Measurements from ENCODE around the gene C16orf78.

DNA sequence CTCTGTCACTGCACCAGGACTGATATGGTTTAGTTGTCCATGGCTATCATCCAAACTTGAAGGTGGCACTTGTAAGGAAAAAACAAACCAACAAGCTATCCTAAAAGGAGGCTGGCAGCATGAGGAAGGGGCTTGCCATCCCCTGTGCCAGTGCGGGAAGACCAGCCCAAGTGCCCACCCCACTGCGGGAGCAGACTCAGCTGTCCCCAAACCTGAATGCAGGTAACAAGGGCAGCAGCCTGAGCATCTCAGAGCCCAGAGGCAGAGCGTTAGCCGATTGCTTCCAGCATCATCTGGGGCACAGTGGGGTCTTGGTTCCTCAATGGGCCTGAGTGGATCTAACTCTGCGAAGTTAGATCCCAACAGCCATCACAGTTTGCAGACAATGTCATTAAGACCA, 29.2 kb upstream of the C16orf78 start:
- TF ChIP-seq POLR2A (IDR thresholded peaks at IDR 0.05; ENCODE audit: control extremely low read depth in 1 of 2, low read depth in 2 of 2, low read length in 2 of 2), result no peak
- TF ChIP-seq, protein P1, sequence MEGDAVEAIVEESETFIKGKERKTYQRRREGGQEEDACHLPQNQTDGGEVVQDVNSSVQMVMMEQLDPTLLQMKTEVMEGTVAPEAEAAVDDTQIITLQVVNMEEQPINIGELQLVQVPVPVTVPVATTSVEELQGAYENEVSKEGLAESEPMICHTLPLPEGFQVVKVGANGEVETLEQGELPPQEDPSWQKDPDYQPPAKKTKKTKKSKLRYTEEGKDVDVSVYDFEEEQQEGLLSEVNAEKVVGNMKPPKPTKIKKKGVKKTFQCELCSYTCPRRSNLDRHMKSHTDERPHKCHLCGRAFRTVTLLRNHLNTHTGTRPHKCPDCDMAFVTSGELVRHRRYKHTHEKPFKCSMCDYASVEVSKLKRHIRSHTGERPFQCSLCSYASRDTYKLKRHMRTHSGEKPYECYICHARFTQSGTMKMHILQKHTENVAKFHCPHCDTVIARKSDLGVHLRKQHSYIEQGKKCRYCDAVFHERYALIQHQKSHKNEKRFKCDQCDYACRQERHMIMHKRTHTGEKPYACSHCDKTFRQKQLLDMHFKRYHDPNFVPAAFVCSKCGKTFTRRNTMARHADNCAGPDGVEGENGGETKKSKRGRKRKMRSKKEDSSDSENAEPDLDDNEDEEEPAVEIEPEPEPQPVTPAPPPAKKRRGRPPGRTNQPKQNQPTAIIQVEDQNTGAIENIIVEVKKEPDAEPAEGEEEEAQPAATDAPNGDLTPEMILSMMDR (IDR thresholded peaks at IDR 0.05; ENCODE audit: control extremely low read depth in 1 of 3, insufficient read depth in 1 of 3, low read depth in 1 of 3, low read length in 3 of 3), result no peak
- TF ChIP-seq BRCA1 (IDR thresholded peaks at IDR 0.05; ENCODE audit: low read depth, low read length), result no peak
- TF ChIP-seq HDAC6 (IDR thresholded peaks at IDR 0.05; ENCODE audit: low read depth, low read length), result no peak
- no peak for TF ChIP-seq SP1 (IDR thresholded peaks at IDR 0.05; ENCODE audit: low read depth, low read length)
- TF ChIP-seq MAFK (IDR thresholded peaks at IDR 0.05; ENCODE audit: low read depth, low read length), result no peak
- no peak for TF ChIP-seq CEBPB (IDR thresholded peaks at IDR 0.05; ENCODE audit: low read depth, low read length)
- no peak for TF ChIP-seq RAD21 (IDR thresholded peaks at IDR 0.05 in 1 of 2, conservative IDR thresholded peaks at IDR 0.05 in 1 of 2; ENCODE audit: low read depth in 2 of 2, low read length in 2 of 2)
- no peak for TF ChIP-seq POLR2AphosphoS5 (IDR thresholded peaks at IDR 0.05; ENCODE audit: low read depth, low read length)
- no peak for TF ChIP-seq TEAD4 (IDR thresholded peaks at IDR 0.05; ENCODE audit: low read depth, low read length)
- TF ChIP-seq YY1 (IDR thresholded peaks at IDR 0.05; ENCODE audit: low read depth, low read length), result no peak
